Measurements from ENCODE around the gene SUSD2. TPM values are rescaled to one million over a fixed set of nuclear protein-coding genes. Genes with fewer than 3 reads are reported as not detected.
"Not testable (repeated sequence)": the region's sequence is repeated elsewhere in the genome, so short reads cannot be mapped to it uniquely, and the experiment has no call there.

Gene SUSD2
- polyA plus RNA-seq, 4 donors = 1.7 to 21.5 (median 10.7) TPM

- DNase-seq (ENCODE audit: low read depth in 4 of 4, low spot score in 3 of 4) = no peak
These were observed 5.2 kb upstream of the SUSD2 start for GRCh38 chr22:24176040-24176439.

GRCh38 chr22:24176630-24177029, 4.7 kb upstream of the SUSD2 start:
- DNase-seq (ENCODE audit: low read depth in 4 of 4, low spot score in 3 of 4) = no peak

- no peak for DNase-seq (ENCODE audit: low read depth in 4 of 4, low spot score in 3 of 4)
These were observed 4.2 kb upstream of the SUSD2 start for GRCh38 chr22:24177045-24177444.

- no peak for DNase-seq (ENCODE audit: low read depth in 4 of 4, low spot score in 3 of 4)
These were observed 3.8 kb upstream of the SUSD2 start for GRCh38 chr22:24177456-24177855.

GRCh38 chr22:24178021-24178431, 3.3 kb upstream of the SUSD2 start:
- DNase-seq (ENCODE audit: low read depth in 4 of 4, low spot score in 3 of 4) = no peak

- DNase-seq (ENCODE audit: low read depth in 4 of 4, low spot score in 3 of 4) = no peak
These were observed 2.5 kb upstream of the SUSD2 start for GRCh38 chr22:24178502-24179440.

- DNase-seq (ENCODE audit: low read depth in 4 of 4, low spot score in 3 of 4) = no peak
These were observed 1.6 kb upstream of the SUSD2 start for GRCh38 chr22:24179478-24180210.

GRCh38 chr22:24180316-24181087, 785 bp upstream of the SUSD2 start:
- no peak for DNase-seq (ENCODE audit: low read depth in 4 of 4, low spot score in 3 of 4)

- DNase-seq (ENCODE audit: low read depth in 4 of 4, low spot score in 3 of 4) = no peak
These were observed 961 bp downstream of the SUSD2 start for GRCh38 chr22:24181996-24182899.

- not testable (repeated sequence) for DNase-seq (ENCODE audit: low read depth in 4 of 4, low spot score in 3 of 4)
These were observed 1.6 kb downstream of the SUSD2 start for GRCh38 chr22:24182900-24183246.

- no peak for DNase-seq (ENCODE audit: low read depth in 4 of 4, low spot score in 3 of 4)
These were observed 2.2 kb downstream of the SUSD2 start for GRCh38 chr22:24183321-24184031.

- DNase-seq (ENCODE audit: low read depth in 4 of 4, low spot score in 3 of 4) = no peak
These were observed 2.9 kb downstream of the SUSD2 start for GRCh38 chr22:24184057-24184798.

GRCh38 chr22:24185001-24185500, 3.8 kb downstream of the SUSD2 start:
- DNase-seq (ENCODE audit: low read depth in 4 of 4, low spot score in 3 of 4) = no peak

GRCh38 chr22:24185501-24186351, 4.4 kb downstream of the SUSD2 start:
- DNase-seq (ENCODE audit: low read depth in 4 of 4, low spot score in 3 of 4) = no peak

GRCh38 chr22:24186352-24186740, 5.1 kb downstream of the SUSD2 start:
- DNase-seq (ENCODE audit: low read depth in 4 of 4, low spot score in 3 of 4) = no peak

- no peak for DNase-seq (ENCODE audit: low read depth in 4 of 4, low spot score in 3 of 4)
These were observed 5.8 kb downstream of the SUSD2 start for GRCh38 chr22:24186892-24187670.

Data from left renal pelvis (tissue), 4 donors.